Ovary (tissue), 9 donors: Measurements from ENCODE around the gene MTSS2. TPM values are rescaled to one million over a fixed set of nuclear protein-coding genes. Genes with fewer than 3 reads are reported as not detected.

ENCODE experiments used
- DNase-seq, 5 donors: peaks; one replicate each; pipeline ENCODE4 v3.0.0-alpha.2; 2019 to 2020
- H3K27ac ChIP-seq, 2 donors: fragments of 200-600 bp; one replicate each; pipeline versions ENCODE4 v1.5.1 to v1.8.0; 2019 to 2022
- H3K27me3 ChIP-seq: fragments of 200-600 bp; one replicate; pipeline ENCODE4 v1.8.0; 2022
- H3K36me3 ChIP-seq: fragments of 200-600 bp; sonication (generic); one replicate; pipeline ENCODE4 v1.5.1; 2019
- H3K4me1 ChIP-seq: one replicate; pipeline ENCODE4 v1.8.1; 2013; ENCODE audit warnings: mild to moderate bottlenecking, moderate library complexity; ENCODE audit not compliant: insufficient read depth
- H3K4me3 ChIP-seq: fragments of 200-600 bp; sonication (generic); one replicate; pipeline ENCODE4 v1.5.1; 2017
- H3K9me3 ChIP-seq, 2 donors: fragments of 200-600 bp in 1 of 2; sonication (generic) in 1 of 2; one replicate each; pipeline versions ENCODE4 v1.5.1 to v1.8.1; 2013 to 2019; ENCODE audit warnings: mild to moderate bottlenecking in 1 of 2, moderate library complexity in 1 of 2
- CTCF ChIP-seq, 3 donors: fragments of 450-650 bp in 2 of 3; fragments of 200-600 bp in 1 of 3; IDR thresholded peaks; one replicate each; pipeline versions ENCODE4 v1.5.1 to v1.8.0; 2016 to 2022; ENCODE audit warnings: antibody characterized with exemption in 3 of 3, mild to moderate bottlenecking in 1 of 3
- EP300 ChIP-seq: sonication (generic); formaldehyde crosslinking; IDR thresholded peaks from one replicate; pipeline ENCODE4 v1.6.1; 2017; ENCODE audit warnings: antibody characterized with exemption
- POLR2A ChIP-seq: fragments of 450-650 bp; IDR thresholded peaks from one replicate; pipeline ENCODE4 v1.6.1; 2017; ENCODE audit warnings: antibody characterized with exemption, mild to moderate bottlenecking, moderate library complexity
- WGBS, 3 donors: extraction: QIAGEN DNeasy Blood & Tissue Kit in 1 of 3; methylation state at CpG; one replicate each; pipeline versions ENCODE4 v1.1.5 to v1.1.7; 2013 to 2017; 5-methylcytosine and 5-hydroxymethylcytosine counted together
- intact Hi-C, 4 donors: fragments of 100-400 bp; cut with DNase I; formaldehyde crosslinking; loops; one replicate each; pipeline versions ENCODE4 v1.11.0 to v1.15.1; 2022 to 2023
- polyA plus RNA-seq, 2 donors: library from polyadenylated mRNA; stranded (reverse); fragments of 200-250 nt in 1 of 2; fragments of 350-450 nt in 1 of 2; fragmentation: Illumina TruSeq in 1 of 2; extraction: RNeasy Lipid Tissue Mini Kit (QIAGEN cat#74804) in 1 of 2; gene quantifications; one replicate each; pipeline ENCODE4 v1.2.3, GENCODE V29; 2013 to 2014
- total RNA-seq, 7 donors: library from RNA; depleted of rRNA in 2 of 7; stranded (reverse); fragments of >200 nt in 2 of 7; fragmentation: NEBNext Ultra II Directional in 3 of 7; extraction: Animal tissue kit (Norgen Biotek cat#: 25700) in 3 of 7; gene quantifications; one replicate each; pipeline versions ENCODE4 v1.1.0 to v1.2.4, GENCODE V29; 2016 to 2023
- donor health status: DM: no; HTN: no; CAD: no; lungs with moderate emphysema.
- donor health status: DM: no; HTN: no; CAD: no.
- donor health status: Bipolar disorder and iron deficiency.
- donor health status: DM: yes; HTN: yes; CAD: no.
- donor health status: DM: no; HTN: no; CAD: no.
- donor health status: DM: yes; HTN: yes; CAD: no.

MTSS2 gene
- total and polyA plus RNA-seq, 9 donors = 8.4 to 93.5 (median 40.2) TPM

GRCh38 chr16:70653406-70653805 lies 32.4 kb downstream of the MTSS2 start:
- H3K4me1 ChIP-seq = no peaks in the 10 kb centered on the region
- intact Hi-C loops = loop anchor here in 2 of 4 donors (5.0 to 10.0 kb wide), 3 partner anchors 121 to 289 kb away; no protein-coding TSS in a partner anchor
- no peak overlapping the region for H3K4me3 ChIP-seq
- DNase-seq = peak in 1 of 5 donors; percentile 8
- no peak overlapping the region for H3K27ac ChIP-seq
- no peaks in the 10 kb centered on the region for H3K27me3 ChIP-seq
- 85 to 90% (median 90%) methylated on average over 4 of the region's 4 CpGs for WGBS, 3 donors
- TF ChIP-seq EP300 (no peak), POLR2A (no peak), CTCF (IDR thresholded peaks at IDR 0.05) (no peak)
- H3K36me3 ChIP-seq = no peaks in the 10 kb centered on the region
- no peaks in the 10 kb centered on the region for H3K9me3 ChIP-seq

GRCh38 chr16:70652322-70652721 lies 33.5 kb downstream of the MTSS2 start:
- no peak overlapping the region for H3K4me3 ChIP-seq
- WGBS, 3 donors = 66 to 77% (median 73%) methylated on average over 2 of the region's 2 CpGs
- H3K9me3 ChIP-seq = no peaks in the 10 kb centered on the region
- DNase-seq = no peak
- no peaks in the 10 kb centered on the region for H3K36me3 ChIP-seq
- no peak overlapping the region for H3K27ac ChIP-seq
- H3K27me3 ChIP-seq = no peaks in the 10 kb centered on the region
- H3K4me1 ChIP-seq = no peaks in the 10 kb centered on the region
- intact Hi-C loops = loop anchor here in 2 of 4 donors (5.0 to 10.0 kb wide), 3 partner anchors 120 to 288 kb away; no protein-coding TSS in a partner anchor
- TF ChIP-seq EP300 (no peak), CTCF (IDR thresholded peaks at IDR 0.05) (no peak), POLR2A (no peak)

GRCh38 chr16:70651524-70651923 lies 34.3 kb downstream of the MTSS2 start:
- 90 to 94% (median 92%) methylated on average over 3 of the region's 3 CpGs for WGBS, 3 donors
- TF ChIP-seq EP300 = no peak
- TF ChIP-seq CTCF (IDR thresholded peaks at IDR 0.05) = no peak
- no peak for TF ChIP-seq POLR2A

GRCh38 chr16:70650216-70650615 lies 35.6 kb downstream of the MTSS2 start:
- Histone ChIP-seq H3K4me1 (peaks cover 9% of the 10 kb centered on the region), H3K27ac (no peak overlapping the region), H3K4me3 (no peak overlapping the region), H3K36me3 (no peaks in the 10 kb centered on the region), H3K9me3 (no peaks in the 10 kb centered on the region), H3K27me3 (no peaks in the 10 kb centered on the region)
- 78 to 87% (median 85%) methylated on average over 4 of the region's 4 CpGs for WGBS, 3 donors
- intact Hi-C loops = loop anchor here in 2 of 4 donors (5.0 to 10.0 kb wide), 3 partner anchors 118 to 285 kb away; no protein-coding TSS in a partner anchor
- TF ChIP-seq CTCF (IDR thresholded peaks at IDR 0.05) (no peak), EP300 (no peak)
- no peak for DNase-seq

More at GRCh38 chr16:70651524-70651923, 34.3 kb downstream of the MTSS2 start:
- Histone ChIP-seq H3K27me3 (no peaks in the 10 kb centered on the region), H3K4me1 (peaks cover 6% of the 10 kb centered on the region), H3K27ac (no peak overlapping the region), H3K4me3 (no peak overlapping the region), H3K9me3 (no peaks in the 10 kb centered on the region), H3K36me3 (no peaks in the 10 kb centered on the region)
- intact Hi-C loops = loop anchor here in 2 of 4 donors (5.0 to 10.0 kb wide), 3 partner anchors 119 to 287 kb away; no protein-coding TSS in a partner anchor
- DNase-seq = no peak
